Right atrium auricular region (tissue), 2 donors: ENCODE results near the gene IFRD1. TPM values are rescaled to one million over a fixed set of nuclear protein-coding genes. Genes with fewer than 3 reads are reported as not detected.

Source experiments
- DNase-seq: peaks from one replicate; pipeline ENCODE4 v3.0.0-alpha.2; 2019; ENCODE audit warnings: low spot score
- H3K27ac ChIP-seq, 2 donors: fragments of 200-600 bp; sonication (generic); 1 replicate in 1 of 2; 2 replicates in 1 of 2; pipeline ENCODE4 v1.5.1; 2016 to 2019
- H3K27me3 ChIP-seq, 2 donors: fragments of 200-600 bp; sonication (generic); one replicate each; pipeline versions ENCODE4 v1.5.1 to v1.6.0; 2017 to 2019
- H3K36me3 ChIP-seq: fragments of 200-600 bp; sonication (generic); one replicate; pipeline ENCODE4 v1.5.1; 2016
- H3K4me1 ChIP-seq, 2 donors: fragments of 200-600 bp; sonication (generic); one replicate each; pipeline versions ENCODE4 v1.5.1 to v1.6.0; 2017 to 2019
- H3K4me3 ChIP-seq, 2 donors: fragments of 200-600 bp; sonication (generic); 1 replicate in 1 of 2; 2 replicates in 1 of 2; pipeline ENCODE4 v1.5.1; 2017 to 2019; ENCODE audit warnings: mild to moderate bottlenecking in 1 of 2, moderate library complexity in 1 of 2
- H3K9me3 ChIP-seq, 2 donors: fragments of 200-600 bp; sonication (generic); one replicate each; pipeline ENCODE4 v1.5.1; 2019
- total RNA-seq, 2 donors: library from RNA; depleted of rRNA; stranded (reverse); fragments of >200 nt; gene quantifications; one replicate each; pipeline ENCODE4 v1.1.0, GENCODE V29; 2016
- TF ChIP-seq, protein P1 (sequence below), 2 donors: fragments of 200-600 bp; sonication (generic); IDR thresholded peaks; one replicate each; pipeline ENCODE4 v1.5.1; 2019; ENCODE audit warnings: antibody characterized with exemption in 2 of 2

IFRD1 gene
- total RNA-seq, 2 donors from 2014 or later: 11.2 to 25.5 TPM

- no peak for DNase-seq
Observed at GRCh38 chr7:112411186-112411795, 39.0 kb upstream of the IFRD1 start.

DNA sequence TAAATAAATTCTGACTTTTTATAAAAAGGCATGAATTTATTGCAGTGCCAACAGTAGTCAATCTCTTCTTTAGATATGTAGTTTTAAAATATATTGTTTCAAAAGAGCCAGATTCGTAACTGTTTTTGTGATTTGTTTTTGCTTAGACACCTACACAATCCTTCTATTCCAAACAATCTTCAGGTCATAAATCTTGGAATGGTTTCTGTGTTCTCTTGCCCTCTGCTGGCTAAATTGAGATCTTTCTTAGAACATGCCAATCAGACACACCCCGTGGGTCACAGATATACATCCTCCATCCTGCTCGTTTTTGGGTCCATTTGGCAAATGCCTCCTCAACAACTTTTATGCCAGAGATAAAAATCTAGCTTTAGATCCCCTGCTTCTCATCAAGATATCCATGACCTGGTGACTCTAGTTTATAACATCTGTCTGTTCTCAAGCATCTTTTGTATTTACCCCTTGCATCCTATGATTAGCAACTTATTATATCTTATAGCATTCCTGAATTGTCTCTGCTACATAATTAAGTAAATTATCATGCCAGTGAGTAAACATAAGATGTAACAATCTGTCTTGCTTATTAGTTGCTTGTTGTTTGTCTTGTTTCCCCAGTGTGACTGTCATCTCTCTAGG lies 35.3 kb upstream of the IFRD1 start:
- H3K4me1 ChIP-seq: peaks cover 0 to 5% of the 10 kb centered on the region in 2 donors
- H3K9me3 ChIP-seq: no peaks in the 10 kb centered on the region
- H3K4me3 ChIP-seq: no peak overlapping the region
- no peak overlapping the region for H3K27ac ChIP-seq
- TF ChIP-seq, protein P1, sequence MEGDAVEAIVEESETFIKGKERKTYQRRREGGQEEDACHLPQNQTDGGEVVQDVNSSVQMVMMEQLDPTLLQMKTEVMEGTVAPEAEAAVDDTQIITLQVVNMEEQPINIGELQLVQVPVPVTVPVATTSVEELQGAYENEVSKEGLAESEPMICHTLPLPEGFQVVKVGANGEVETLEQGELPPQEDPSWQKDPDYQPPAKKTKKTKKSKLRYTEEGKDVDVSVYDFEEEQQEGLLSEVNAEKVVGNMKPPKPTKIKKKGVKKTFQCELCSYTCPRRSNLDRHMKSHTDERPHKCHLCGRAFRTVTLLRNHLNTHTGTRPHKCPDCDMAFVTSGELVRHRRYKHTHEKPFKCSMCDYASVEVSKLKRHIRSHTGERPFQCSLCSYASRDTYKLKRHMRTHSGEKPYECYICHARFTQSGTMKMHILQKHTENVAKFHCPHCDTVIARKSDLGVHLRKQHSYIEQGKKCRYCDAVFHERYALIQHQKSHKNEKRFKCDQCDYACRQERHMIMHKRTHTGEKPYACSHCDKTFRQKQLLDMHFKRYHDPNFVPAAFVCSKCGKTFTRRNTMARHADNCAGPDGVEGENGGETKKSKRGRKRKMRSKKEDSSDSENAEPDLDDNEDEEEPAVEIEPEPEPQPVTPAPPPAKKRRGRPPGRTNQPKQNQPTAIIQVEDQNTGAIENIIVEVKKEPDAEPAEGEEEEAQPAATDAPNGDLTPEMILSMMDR (IDR thresholded peaks at IDR 0.05): peak in 1 of 2 donors; percentile 64
- no peaks in the 10 kb centered on the region for H3K27me3 ChIP-seq
- DNase-seq: no peak
- H3K36me3 ChIP-seq: no peaks in the 10 kb centered on the region

More at GRCh38 chr7:112411186-112411795, 39.0 kb upstream of the IFRD1 start:
- Histone ChIP-seq H3K4me1 (peaks cover 0 to 5% of the 10 kb centered on the region in 2 donors), H3K27ac (no peak overlapping the region), H3K4me3 (no peak overlapping the region), H3K27me3 (no peaks in the 10 kb centered on the region), H3K9me3 (no peaks in the 10 kb centered on the region), H3K36me3 (no peaks in the 10 kb centered on the region)
- TF ChIP-seq, protein P1 (IDR thresholded peaks at IDR 0.05): peak; percentile 29 to 78

- TF ChIP-seq, protein P1 (IDR thresholded peaks at IDR 0.05): no peak
- no peaks in the 10 kb centered on the region for H3K36me3 ChIP-seq
- no peak overlapping the region for H3K4me3 ChIP-seq
- H3K4me1 ChIP-seq: peaks cover 0 to 5% of the 10 kb centered on the region in 2 donors
- DNase-seq: no peak
- H3K27ac ChIP-seq: no peak overlapping the region
- H3K9me3 ChIP-seq: no peaks in the 10 kb centered on the region
- H3K27me3 ChIP-seq: no peaks in the 10 kb centered on the region
Observed at GRCh38 chr7:112416127-112416526, 34.1 kb upstream of the IFRD1 start.

DNA sequence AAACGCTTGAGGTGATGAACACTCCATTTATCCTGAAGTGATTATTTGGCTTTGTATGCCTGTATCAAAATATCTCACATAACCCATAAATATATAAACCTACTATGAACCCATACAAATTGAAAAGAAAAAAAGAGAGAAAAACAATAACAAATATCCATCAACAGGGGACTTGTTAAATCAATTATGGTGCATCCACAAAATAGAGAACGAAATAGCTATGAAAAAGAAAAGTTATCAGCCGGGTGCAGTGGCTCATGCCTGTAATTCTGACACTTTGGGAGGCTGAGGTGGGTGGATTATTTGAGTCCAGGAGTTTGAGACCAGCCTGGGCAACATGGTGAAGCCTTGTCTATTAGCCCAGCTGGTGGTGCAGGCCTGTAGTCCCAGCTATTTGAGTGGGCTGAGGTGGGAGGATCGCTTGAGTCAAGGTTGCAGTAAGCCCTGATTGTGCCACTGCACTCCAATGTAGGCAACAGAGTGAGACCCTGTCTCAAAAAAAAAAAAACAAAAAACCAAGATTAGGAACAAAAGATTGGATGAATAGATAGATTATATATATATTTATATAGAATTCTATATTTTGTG lies 30.6 kb upstream of the IFRD1 start:
- DNase-seq: no peak
- Histone ChIP-seq H3K4me1 (peaks cover 0 to 13% of the 10 kb centered on the region in 2 donors), H3K36me3 (no peaks in the 10 kb centered on the region), H3K27me3 (no peaks in the 10 kb centered on the region), H3K27ac (no peak overlapping the region), H3K9me3 (no peaks in the 10 kb centered on the region), H3K4me3 (no peak overlapping the region)
- TF ChIP-seq, protein P1 (IDR thresholded peaks at IDR 0.05): no peak

DNA sequence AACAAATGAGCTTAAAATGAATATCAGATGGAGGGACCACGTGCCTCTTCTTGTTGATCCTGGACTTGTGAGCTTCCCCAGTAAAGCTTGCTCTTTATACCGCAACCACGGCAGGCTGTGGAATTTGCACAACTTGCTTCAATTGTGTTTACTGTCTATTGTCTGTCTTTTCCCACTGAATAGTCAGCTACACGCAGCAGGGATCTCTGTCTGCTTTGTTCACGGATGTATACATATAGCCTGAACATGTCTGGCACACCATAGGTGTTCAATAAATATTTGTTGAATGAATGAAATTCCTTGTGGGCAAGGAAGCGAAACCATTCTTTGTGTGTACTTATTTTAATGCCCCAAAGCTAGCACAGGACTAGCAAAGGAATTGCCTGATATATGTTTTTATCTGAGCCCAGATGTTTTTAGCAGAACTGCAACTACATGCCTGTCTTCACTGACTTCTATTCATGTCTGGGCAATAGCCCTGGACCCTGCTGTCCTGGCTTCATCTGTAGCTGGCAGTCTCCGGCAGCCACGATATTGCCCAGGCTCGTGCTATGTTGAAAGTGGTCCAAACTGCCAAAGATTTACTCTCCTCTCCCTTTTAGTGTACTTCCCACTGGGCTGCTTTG lies 29.9 kb upstream of the IFRD1 start:
- Histone ChIP-seq H3K36me3 (no peaks in the 10 kb centered on the region), H3K4me3 (no peak overlapping the region), H3K27me3 (no peaks in the 10 kb centered on the region), H3K4me1 (peaks cover 0 to 13% of the 10 kb centered on the region in 2 donors), H3K9me3 (no peaks in the 10 kb centered on the region), H3K27ac (no peak overlapping the region)
- TF ChIP-seq, protein P1 (IDR thresholded peaks at IDR 0.05): no peak
- no peak for DNase-seq
